ENCODE measurements around the gene AADAC.

Gene AADAC

DNA sequence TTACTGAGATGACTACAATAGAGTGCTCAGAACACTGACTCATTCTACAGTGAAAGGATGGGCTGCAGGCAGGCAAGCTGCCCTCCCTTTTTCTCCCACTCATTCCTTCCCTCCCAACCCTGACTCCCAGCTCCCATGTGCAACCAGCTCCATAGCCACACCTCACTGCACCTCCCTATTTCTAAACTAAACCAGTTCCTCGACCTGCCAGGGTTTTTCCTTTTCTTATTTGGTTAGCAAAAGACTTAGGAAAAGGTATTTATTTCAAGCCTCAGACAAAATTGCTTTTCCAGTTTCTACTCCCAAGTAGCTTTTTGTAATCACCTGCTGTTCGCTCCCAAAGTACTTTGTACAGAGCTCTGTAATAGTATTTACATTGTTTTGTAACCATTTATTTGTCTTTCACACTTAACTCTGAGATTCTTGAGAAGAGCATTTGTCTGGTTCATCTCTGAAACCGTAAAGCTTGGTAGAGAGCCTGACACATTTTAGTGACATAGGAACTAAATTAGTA is 2.2 kb downstream of the AADAC start:
- peaks cover 22% of the 10 kb centered on the region for H3K36me3 ChIP-seq (replicated peaks)
- no peaks in the 10 kb centered on the region for H3K27me3 ChIP-seq (replicated peaks)
- DNase-seq = peak; percentile 68
- in situ Hi-C loops (cut with HindIII; ENCODE audit: low pct_ligation_motif_present, low sequenced_read_pairs) = no loop called here
- no peak overlapping the region for H3K4me3 ChIP-seq (ENCODE audit: low read depth, low read length)
- TF ChIP-seq CTCF (IDR thresholded peaks at IDR 0.05; ENCODE audit: low read depth, low read length, missing control alignments) = no peak
- H3K27ac ChIP-seq = no peak overlapping the region

DNA sequence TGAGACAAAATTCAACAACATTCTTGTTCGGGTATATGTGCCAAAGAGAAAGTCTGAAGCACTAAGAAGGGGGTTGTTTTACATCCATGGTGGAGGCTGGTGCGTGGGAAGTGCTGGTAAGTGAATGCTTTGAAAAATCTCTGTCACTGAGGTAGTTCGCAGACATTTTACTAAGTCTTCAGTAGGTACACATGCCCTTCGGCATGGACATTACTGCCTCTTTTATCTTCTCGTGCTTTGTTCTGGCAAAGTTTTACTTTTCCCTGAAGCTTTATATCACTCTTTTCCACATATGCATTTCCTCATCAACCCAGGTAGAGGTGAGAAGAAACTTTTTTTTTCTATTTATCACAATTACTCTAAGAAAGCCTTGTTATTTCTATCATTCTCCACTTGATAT is 3.6 kb downstream of the AADAC start:
- TF ChIP-seq CTCF (IDR thresholded peaks at IDR 0.05; ENCODE audit: low read depth, low read length, missing control alignments) = no peak
- Histone ChIP-seq H3K36me3 (replicated peaks) (peaks cover 21% of the 10 kb centered on the region), H3K27me3 (replicated peaks) (no peaks in the 10 kb centered on the region), H3K27ac (no peak overlapping the region), H3K4me3 (ENCODE audit: low read depth, low read length) (no peak overlapping the region)
- in situ Hi-C loops (cut with HindIII; ENCODE audit: low pct_ligation_motif_present, low sequenced_read_pairs) = no loop called here
- DNase-seq = no peak

GRCh38 chr3:151818361-151818760 is 4.4 kb downstream of the AADAC start:
- H3K27ac ChIP-seq = no peak overlapping the region
- no peak for TF ChIP-seq CTCF (IDR thresholded peaks at IDR 0.05; ENCODE audit: low read depth, low read length, missing control alignments)
- H3K36me3 ChIP-seq (replicated peaks) = peaks cover 17% of the 10 kb centered on the region
- no peak overlapping the region for H3K4me3 ChIP-seq (ENCODE audit: low read depth, low read length)
- H3K27me3 ChIP-seq (replicated peaks) = no peaks in the 10 kb centered on the region
- in situ Hi-C loops (cut with HindIII; ENCODE audit: low pct_ligation_motif_present, low sequenced_read_pairs) = no loop called here
- no peak for DNase-seq

GRCh38 chr3:151819910-151820309 is 6.0 kb downstream of the AADAC start:
- H3K36me3 ChIP-seq (replicated peaks) = peaks cover 21% of the 10 kb centered on the region
- no peak for DNase-seq
- no peak for TF ChIP-seq CTCF (IDR thresholded peaks at IDR 0.05; ENCODE audit: low read depth, low read length, missing control alignments)
- H3K4me3 ChIP-seq (ENCODE audit: low read depth, low read length) = no peak overlapping the region
- in situ Hi-C loops (cut with HindIII; ENCODE audit: low pct_ligation_motif_present, low sequenced_read_pairs) = no loop called here
- H3K27me3 ChIP-seq (replicated peaks) = no peaks in the 10 kb centered on the region
- H3K27ac ChIP-seq = no peak overlapping the region

DNA sequence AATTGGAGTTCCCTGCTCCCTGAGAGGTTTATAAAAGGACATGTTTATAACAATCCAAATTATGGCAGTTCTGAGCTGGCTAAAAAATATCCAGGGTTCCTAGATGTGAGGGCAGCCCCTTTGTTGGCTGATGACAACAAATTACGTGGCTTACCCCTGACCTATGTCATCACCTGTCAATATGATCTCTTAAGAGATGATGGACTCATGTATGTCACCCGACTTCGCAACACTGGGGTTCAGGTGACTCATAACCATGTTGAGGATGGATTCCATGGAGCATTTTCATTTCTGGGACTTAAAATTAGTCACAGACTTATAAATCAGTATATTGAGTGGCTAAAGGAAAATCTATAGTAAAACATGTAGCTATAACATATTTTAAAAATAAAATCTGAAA is 13.9 kb downstream of the AADAC start:
- no peak overlapping the region for H3K27ac ChIP-seq
- no peak for TF ChIP-seq CTCF (IDR thresholded peaks at IDR 0.05; ENCODE audit: low read depth, low read length, missing control alignments)
- H3K4me3 ChIP-seq (ENCODE audit: low read depth, low read length) = no peak overlapping the region
- peaks cover 19% of the 10 kb centered on the region for H3K36me3 ChIP-seq (replicated peaks)
- no peak for DNase-seq
- no peaks in the 10 kb centered on the region for H3K27me3 ChIP-seq (replicated peaks)
- in situ Hi-C loops (cut with HindIII; ENCODE audit: low pct_ligation_motif_present, low sequenced_read_pairs) = no loop called here

Measured in brain microvascular endothelial cell (primary cell).